B cell (primary cell): Measurements from ENCODE around the gene CACTIN. TPM values are rescaled to one million over a fixed set of nuclear protein-coding genes. Genes with fewer than 3 reads are reported as not detected.

ENCODE experiments used
- ATAC-seq: fragments of 200-7000 bp; cut with Tn5 transposase; one replicate; pipeline ENCODE4 v1.10.0; 2021; ENCODE audit warnings: low read depth, mild to moderate bottlenecking, moderate number of reproducible peaks, moderate library complexity
- CTCF ChIA-PET: fragments of 350-600 bp; sonication (Branson Sonifier 250); formaldehyde crosslinking; loops from one replicate; lab custom pipeline; 2021; ENCODE audit warnings: antibody characterized with exemption, inconsistent platforms; lab: Charles Lee
- POLR2A ChIA-PET: fragments of 350-600 bp; sonication (Branson Sonifier 250); formaldehyde crosslinking; loops from one replicate; lab custom pipeline; 2021; ENCODE audit warnings: antibody characterized with exemption; lab: Charles Lee
- DNase-seq: peaks from one replicate; pipeline ENCODE4 v3.0.0; 2013
- H2AFZ ChIP-seq: 2 replicates; pipeline ENCODE4 v1.6.1; 2012; ENCODE audit warnings: mild to moderate bottlenecking, low read depth, low read length; ENCODE audit not compliant: insufficient read depth, poor library complexity, severe bottlenecking
- H3K27ac ChIP-seq, 2 donors: 1 replicate in 1 of 2; 2 replicates in 1 of 2; pipeline ENCODE4 v1.5.1; 2012 to 2013; ENCODE audit warnings: low read length in 2 of 2, mild to moderate bottlenecking in 2 of 2, moderate library complexity in 1 of 2
- H3K27me3 ChIP-seq, 4 experiments: fragments of 200-600 bp in 1 of 4; sonication (generic) in 1 of 4; replicated peaks in 1 of 4; 1 replicate in 2 of 4; 2 replicates in 2 of 4; pipeline versions ENCODE4 v1.6.1 to v1.7.0; 2013 to 2016; ENCODE audit warnings: low read length in 3 of 4, mild to moderate bottlenecking in 2 of 4, mixed read lengths in 1 of 4, moderate library complexity in 1 of 4; ENCODE audit not compliant: insufficient read depth in 4 of 4, control insufficient read depth in 3 of 4; ENCODE audit errors: control extremely low read depth in 1 of 4
- H3K36me3 ChIP-seq, 2 experiments: replicated peaks in 1 of 2; 1 replicate in 1 of 2; 2 replicates in 1 of 2; pipeline versions ENCODE4 v1.6.1 to v1.7.1; 2013; ENCODE audit warnings: low read length in 1 of 2; ENCODE audit not compliant: insufficient read depth in 2 of 2, control insufficient read depth in 1 of 2; ENCODE audit errors: control extremely low read depth in 1 of 2, extremely low read depth in 1 of 2
- H3K4me1 ChIP-seq, 2 donors: fragments of 200-600 bp in 1 of 2; sonication (generic) in 1 of 2; 1 replicate in 1 of 2; 2 replicates in 1 of 2; pipeline versions ENCODE4 v1.5.1 to v1.6.1; 2013 to 2017; ENCODE audit warnings: low read length in 2 of 2; ENCODE audit not compliant: control insufficient read depth in 2 of 2, insufficient read depth in 2 of 2
- H3K4me2 ChIP-seq: replicated peaks from 2 replicates; pipeline ENCODE3; 2012; ENCODE audit warnings: mild to moderate bottlenecking, low read depth, low read length; ENCODE audit not compliant: poor library complexity, severe bottlenecking
- H3K4me3 ChIP-seq, 5 experiments: fragments of 200-600 bp in 1 of 5; sonication (generic) in 1 of 5; 1 replicate in 3 of 5; 2 replicates in 2 of 5; pipeline versions ENCODE4 v1.5.1 to v1.7.0; 2011 to 2016; ENCODE audit warnings: low read length in 4 of 5, mild to moderate bottlenecking in 4 of 5, low read depth in 2 of 5, control low read depth in 1 of 5, moderate library complexity in 1 of 5; ENCODE audit not compliant: insufficient read depth in 1 of 5; ENCODE audit errors: control extremely low read depth in 1 of 5, extremely low read depth in 1 of 5
- H3K79me2 ChIP-seq: fragments of 200-600 bp; sonication (generic); one replicate; pipeline ENCODE4 v1.6.0; 2016; ENCODE audit warnings: low read length; ENCODE audit not compliant: control insufficient read depth, insufficient read depth
- H3K9ac ChIP-seq: fragments of 200-600 bp; sonication (generic); 2 replicates; pipeline ENCODE4 v1.6.1; 2017; ENCODE audit warnings: mild to moderate bottlenecking, low read length, moderate library complexity
- H3K9me3 ChIP-seq, 3 donors: one replicate each; pipeline versions ENCODE4 v1.6.1 to v1.7.1; 2013; ENCODE audit warnings: low read length in 2 of 3; ENCODE audit not compliant: control insufficient read depth in 2 of 3, insufficient read depth in 1 of 3; ENCODE audit errors: control extremely low read depth in 1 of 3
- H4K20me1 ChIP-seq: 2 replicates; pipeline ENCODE4 v1.6.0; 2012; ENCODE audit warnings: mild to moderate bottlenecking, low read length; ENCODE audit not compliant: insufficient read depth, control insufficient read depth, poor library complexity, severe bottlenecking
- H3K27ac Mint-ChIP-seq: one replicate; pipeline ENCODE4 v1.8.0; 2021; ENCODE audit warnings: mixed read lengths
- H3K27me3 Mint-ChIP-seq: one replicate; pipeline ENCODE4 v1.8.0; 2021; ENCODE audit warnings: mixed read lengths
- H3K4me1 Mint-ChIP-seq: one replicate; pipeline ENCODE4 v1.8.0; 2021; ENCODE audit warnings: mixed read lengths
- H3K4me3 Mint-ChIP-seq: one replicate; pipeline ENCODE4 v1.8.0; 2021; ENCODE audit warnings: mixed read lengths
- H3K9me3 Mint-ChIP-seq: one replicate; pipeline ENCODE4 v1.8.0; 2022; ENCODE audit warnings: mixed read lengths; ENCODE audit not compliant: insufficient read depth
- EZH2 ChIP-seq: IDR thresholded peaks from 2 replicates; pipeline ENCODE4 v1.6.1; 2012; ENCODE audit warnings: borderline replicate concordance, low read depth, mild to moderate bottlenecking, moderate library complexity, low read length; ENCODE audit not compliant: insufficient read depth, poor library complexity, severe bottlenecking
- WGBS: methylation state at CpG from one replicate; pipeline ENCODE4 v1.1.5; 2013; ENCODE audit warnings: missing lambda C conversion rate; ENCODE audit not compliant: insufficient coverage; 5-methylcytosine and 5-hydroxymethylcytosine counted together
- intact Hi-C: fragments of 100-400 bp; cut with micrococcal nuclease; formaldehyde crosslinking; loops from one replicate; pipeline ENCODE4 v1.10.0; 2022
- polyA plus RNA-seq: library from polyadenylated mRNA; depleted of rRNA; stranded (reverse); fragments of >200 nt; gene quantifications from 2 replicates; pipeline ENCODE4 v1.2.3, GENCODE V29; 2012
- total RNA-seq, 2 donors: library from RNA; stranded (reverse); fragments of 120-200 nt in 1 of 2; gene quantifications; 1 replicate in 1 of 2; 2 replicates in 1 of 2; pipeline versions ENCODE4 v1.2.3 to v1.2.4, GENCODE V29; 2013 to 2022
- TF ChIP-seq, protein P1 (sequence below): fragments of 200-600 bp; IDR thresholded peaks from one replicate; pipeline ENCODE4 v1.8.0; 2022; ENCODE audit warnings: antibody characterized with exemption, mild to moderate bottlenecking

Gene CACTIN
- total and polyA plus RNA-seq, 2 donors (not counting 1 experiment from before 2014, with no cell fraction given) = 40.6 to 41.8 TPM

DNA sequence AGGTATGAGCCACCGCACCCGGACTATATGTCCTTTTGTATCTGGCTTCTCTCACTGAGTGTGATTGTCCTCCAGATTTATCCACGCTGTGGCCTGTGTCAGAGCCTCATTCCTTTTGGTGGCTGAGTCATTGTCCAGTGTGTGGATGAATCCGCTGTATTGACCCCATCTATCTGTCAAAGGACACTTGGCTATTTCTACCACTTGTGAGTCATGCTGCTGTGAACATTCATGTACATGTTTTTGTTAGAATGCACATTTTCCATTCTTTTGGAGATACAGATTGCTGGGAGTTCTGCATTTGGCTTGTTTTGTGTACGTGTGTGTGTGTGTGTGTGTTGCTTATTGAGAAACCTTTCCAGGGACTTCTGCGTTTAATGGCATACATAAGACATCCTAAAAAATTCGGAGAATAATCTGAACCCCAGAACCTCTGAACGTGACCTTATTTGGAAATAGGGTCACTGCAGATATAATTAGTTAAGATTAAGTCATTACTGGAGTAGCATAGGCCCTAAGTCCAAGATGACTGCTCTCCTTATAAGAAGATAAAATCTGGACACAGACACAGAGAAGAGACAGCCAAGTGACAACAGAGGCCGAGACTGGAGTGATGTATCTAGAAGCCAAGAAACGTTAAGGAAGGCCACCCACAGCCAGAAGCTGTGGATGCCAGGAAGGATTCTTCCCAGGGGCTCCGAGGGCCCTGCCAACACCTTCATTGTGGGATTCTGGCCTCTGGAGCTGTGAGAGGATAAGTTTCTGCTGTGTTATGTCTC lies 46.2 kb downstream of the CACTIN start:
- Histone ChIP-seq H3K4me1 (peaks cover 3% of the 10 kb centered on the region in 2 donors), H3K4me2 (no peak overlapping the region), H2AFZ (no peak overlapping the region), H3K4me3 (no peak overlapping the region), H3K27ac (no peak overlapping the region), H3K79me2 (no peaks in the 10 kb centered on the region), H3K36me3 (no peaks in the 10 kb centered on the region), H3K9ac (no peak overlapping the region), H3K9me3 (no peaks in the 10 kb centered on the region), H4K20me1 (no peaks in the 10 kb centered on the region), H3K27me3 (peaks cover 0 to 5% (median 2%) of the 10 kb centered on the region in 4 experiments)
- no peak for ATAC-seq
- WGBS = 87% methylated on average over 8 of the region's 11 CpGs
- no peak overlapping the region for H3K27ac Mint-ChIP-seq
- TF ChIP-seq, protein P1, sequence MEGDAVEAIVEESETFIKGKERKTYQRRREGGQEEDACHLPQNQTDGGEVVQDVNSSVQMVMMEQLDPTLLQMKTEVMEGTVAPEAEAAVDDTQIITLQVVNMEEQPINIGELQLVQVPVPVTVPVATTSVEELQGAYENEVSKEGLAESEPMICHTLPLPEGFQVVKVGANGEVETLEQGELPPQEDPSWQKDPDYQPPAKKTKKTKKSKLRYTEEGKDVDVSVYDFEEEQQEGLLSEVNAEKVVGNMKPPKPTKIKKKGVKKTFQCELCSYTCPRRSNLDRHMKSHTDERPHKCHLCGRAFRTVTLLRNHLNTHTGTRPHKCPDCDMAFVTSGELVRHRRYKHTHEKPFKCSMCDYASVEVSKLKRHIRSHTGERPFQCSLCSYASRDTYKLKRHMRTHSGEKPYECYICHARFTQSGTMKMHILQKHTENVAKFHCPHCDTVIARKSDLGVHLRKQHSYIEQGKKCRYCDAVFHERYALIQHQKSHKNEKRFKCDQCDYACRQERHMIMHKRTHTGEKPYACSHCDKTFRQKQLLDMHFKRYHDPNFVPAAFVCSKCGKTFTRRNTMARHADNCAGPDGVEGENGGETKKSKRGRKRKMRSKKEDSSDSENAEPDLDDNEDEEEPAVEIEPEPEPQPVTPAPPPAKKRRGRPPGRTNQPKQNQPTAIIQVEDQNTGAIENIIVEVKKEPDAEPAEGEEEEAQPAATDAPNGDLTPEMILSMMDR = no peak
- TF ChIP-seq EZH2 = no peak
- POLR2A ChIA-PET = no interaction called here
- peaks cover under 1% of the 10 kb centered on the region for H3K4me1 Mint-ChIP-seq
- CTCF ChIA-PET = interaction anchor here (1.6 to 2.3 kb wide), 2 partner anchors 11 to 39 kb away, joined by 4 to 9 read pairs; no protein-coding TSS in a partner anchor
- no peak for DNase-seq
- intact Hi-C loops = no loop called here
- no peak overlapping the region for H3K4me3 Mint-ChIP-seq
- H3K9me3 Mint-ChIP-seq = no peaks in the 10 kb centered on the region
- no peaks in the 10 kb centered on the region for H3K27me3 Mint-ChIP-seq

DNA sequence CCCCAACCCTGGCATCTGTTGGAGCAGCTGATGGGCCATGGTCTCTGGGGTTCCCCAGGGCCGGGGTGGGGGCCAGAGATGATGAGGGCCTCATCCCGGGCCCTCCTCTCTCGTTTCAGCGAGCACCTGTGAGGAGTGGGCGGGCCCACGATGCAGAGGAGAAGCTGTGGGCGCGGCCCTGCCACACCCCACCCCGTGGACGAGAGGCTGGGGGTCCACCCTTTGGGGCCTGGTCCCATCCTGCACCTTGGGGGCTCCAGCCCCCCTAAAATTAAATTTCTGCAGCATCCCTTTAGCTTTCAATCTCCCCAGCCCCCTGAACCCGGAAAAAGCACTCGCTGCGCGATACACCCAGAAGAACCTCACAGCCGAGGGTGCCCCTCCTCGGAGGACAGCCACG lies 48.2 kb downstream of the CACTIN start:
- Mint-ChIP-seq H3K4me3 (no peak overlapping the region), H3K9me3 (no peaks in the 10 kb centered on the region), H3K27me3 (no peaks in the 10 kb centered on the region), H3K27ac (no peak overlapping the region), H3K4me1 (peaks cover 5% of the 10 kb centered on the region)
- no peak for DNase-seq
- Histone ChIP-seq H3K36me3 (no peaks in the 10 kb centered on the region), H3K27me3 (no peaks in the 10 kb centered on the region), H3K27ac (no peak overlapping the region), H3K4me2 (no peak overlapping the region), H4K20me1 (peaks cover 5% of the 10 kb centered on the region), H3K4me1 (peaks cover 6% of the 10 kb centered on the region in 2 donors), H2AFZ (no peak overlapping the region), H3K9me3 (peaks cover 0 to 12% (median 0%) of the 10 kb centered on the region in 3 donors), H3K79me2 (no peaks in the 10 kb centered on the region), H3K9ac (no peak overlapping the region), H3K4me3 (no peak overlapping the region)
- no peak for ATAC-seq
- WGBS = 91% methylated on average over 15 of the region's 17 CpGs
- intact Hi-C loops = no loop called here
- CTCF ChIA-PET = no interaction called here
- TF ChIP-seq, protein P1 = no peak
- no peak for TF ChIP-seq EZH2
- POLR2A ChIA-PET = no interaction called here
